Measurements from ENCODE around the gene DOCK7. TPM values are rescaled to one million over a fixed set of nuclear protein-coding genes. Genes with fewer than 3 reads are reported as not detected.
"Not testable (repeated sequence)": the region's sequence is repeated elsewhere in the genome, so short reads cannot be mapped to it uniquely, and the experiment has no call there.

The DOCK7 gene
- polyA plus RNA-seq, 2 donors = 4.2 to 4.3 TPM

GRCh38 chr1:62567926-62568325 is 120.3 kb downstream of the DOCK7 start:
- H3K27ac ChIP-seq (ENCODE audit: low read depth in 2 of 2, low read length in 1 of 2); H3K36me3 ChIP-seq (ENCODE audit: control insufficient read depth in 2 of 2, insufficient read depth in 2 of 2, low read length in 1 of 2); H3K9me3 ChIP-seq (ENCODE audit: control insufficient read depth in 2 of 2, insufficient read depth in 1 of 2, low read depth in 1 of 2, low read length in 1 of 2); H3K27me3 ChIP-seq (ENCODE audit: control insufficient read depth in 1 of 2, insufficient read depth in 2 of 2, low read length in 2 of 2); H3K4me3 ChIP-seq (ENCODE audit: low read depth in 1 of 2, low read length in 2 of 2); H3K4me1 ChIP-seq (ENCODE audit: control insufficient read depth in 2 of 2, insufficient read depth in 2 of 2, low read length in 1 of 2): not testable (repeated sequence)
- WGBS, 2 donors = 72 to 78% methylated on average over 1 of the region's 1 CpG

- not testable (repeated sequence) for H3K4me1 ChIP-seq (ENCODE audit: control insufficient read depth in 2 of 2, insufficient read depth in 2 of 2, low read length in 1 of 2); H3K36me3 ChIP-seq (ENCODE audit: control insufficient read depth in 2 of 2, insufficient read depth in 2 of 2, low read length in 1 of 2); H3K27ac ChIP-seq (ENCODE audit: low read depth in 2 of 2, low read length in 1 of 2); H3K27me3 ChIP-seq (ENCODE audit: control insufficient read depth in 1 of 2, insufficient read depth in 2 of 2, low read length in 2 of 2); H3K4me3 ChIP-seq (ENCODE audit: low read depth in 1 of 2, low read length in 2 of 2); H3K9me3 ChIP-seq (ENCODE audit: control insufficient read depth in 2 of 2, insufficient read depth in 1 of 2, low read depth in 1 of 2, low read length in 1 of 2)
- WGBS, 2 donors = 97% methylated on average over 1 of the region's 1 CpG
Observed at GRCh38 chr1:62567182-62567581, 121.0 kb downstream of the DOCK7 start.

- Histone ChIP-seq H3K4me1 (ENCODE audit: control insufficient read depth in 2 of 2, insufficient read depth in 2 of 2, low read length in 1 of 2) (no peaks in the 10 kb centered on the region), H3K27me3 (ENCODE audit: control insufficient read depth in 1 of 2, insufficient read depth in 2 of 2, low read length in 2 of 2) (no peaks in the 10 kb centered on the region), H3K36me3 (ENCODE audit: control insufficient read depth in 2 of 2, insufficient read depth in 2 of 2, low read length in 1 of 2) (peaks cover 4% of the 10 kb centered on the region in 2 donors), H3K9me3 (ENCODE audit: control insufficient read depth in 2 of 2, insufficient read depth in 1 of 2, low read depth in 1 of 2, low read length in 1 of 2) (no peaks in the 10 kb centered on the region), H3K27ac (ENCODE audit: low read depth in 2 of 2, low read length in 1 of 2) (no peak overlapping the region), H3K4me3 (ENCODE audit: low read depth in 1 of 2, low read length in 2 of 2) (no peak overlapping the region)
- 94 to 95% methylated on average over 2 of the region's 2 CpGs for WGBS, 2 donors
Observed at GRCh38 chr1:62561306-62561705, 126.9 kb downstream of the DOCK7 start.

- Histone ChIP-seq H3K36me3 (ENCODE audit: control insufficient read depth in 2 of 2, insufficient read depth in 2 of 2, low read length in 1 of 2) (no peaks in the 10 kb centered on the region), H3K4me1 (ENCODE audit: control insufficient read depth in 2 of 2, insufficient read depth in 2 of 2, low read length in 1 of 2) (no peaks in the 10 kb centered on the region), H3K9me3 (ENCODE audit: control insufficient read depth in 2 of 2, insufficient read depth in 1 of 2, low read depth in 1 of 2, low read length in 1 of 2) (no peaks in the 10 kb centered on the region), H3K27me3 (ENCODE audit: control insufficient read depth in 1 of 2, insufficient read depth in 2 of 2, low read length in 2 of 2) (no peaks in the 10 kb centered on the region), H3K4me3 (ENCODE audit: low read depth in 1 of 2, low read length in 2 of 2) (no peak overlapping the region), H3K27ac (ENCODE audit: low read depth in 2 of 2, low read length in 1 of 2) (no peak overlapping the region)
- 84 to 96% methylated on average over 2 of the region's 2 CpGs for WGBS, 2 donors
Observed at GRCh38 chr1:62544570-62544969, 143.6 kb downstream of the DOCK7 start.

- Histone ChIP-seq H3K27ac (ENCODE audit: low read depth in 2 of 2, low read length in 1 of 2) (no peak overlapping the region), H3K4me3 (ENCODE audit: low read depth in 1 of 2, low read length in 2 of 2) (no peak overlapping the region), H3K9me3 (ENCODE audit: control insufficient read depth in 2 of 2, insufficient read depth in 1 of 2, low read depth in 1 of 2, low read length in 1 of 2) (no peaks in the 10 kb centered on the region), H3K27me3 (ENCODE audit: control insufficient read depth in 1 of 2, insufficient read depth in 2 of 2, low read length in 2 of 2) (no peaks in the 10 kb centered on the region), H3K4me1 (ENCODE audit: control insufficient read depth in 2 of 2, insufficient read depth in 2 of 2, low read length in 1 of 2) (no peaks in the 10 kb centered on the region), H3K36me3 (ENCODE audit: control insufficient read depth in 2 of 2, insufficient read depth in 2 of 2, low read length in 1 of 2) (no peaks in the 10 kb centered on the region)
- 46 to 50% methylated on average over 2 of the region's 2 CpGs for WGBS, 2 donors
Observed at GRCh38 chr1:62541048-62541447, 147.1 kb downstream of the DOCK7 start.

DNA sequence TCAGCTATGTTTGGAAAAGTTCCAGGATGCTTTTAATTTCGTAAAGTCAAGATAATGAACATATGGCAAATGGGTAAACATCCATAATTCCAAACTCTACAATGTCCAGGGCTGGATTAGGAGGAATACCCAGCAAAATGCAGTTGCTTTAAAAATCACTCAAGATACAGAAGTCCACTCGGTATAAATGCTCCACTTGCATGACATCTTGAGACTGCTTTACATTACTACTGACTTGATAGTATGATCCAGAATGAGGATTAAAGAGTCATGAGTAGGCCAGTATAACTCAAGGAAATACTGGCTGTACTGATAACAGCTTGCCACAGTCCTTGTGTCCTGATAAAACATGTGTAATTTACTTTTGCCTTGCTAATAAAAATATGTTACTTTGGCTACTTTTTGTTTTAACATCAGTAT is 149.1 kb downstream of the DOCK7 start:
- Histone ChIP-seq H3K4me1 (ENCODE audit: control insufficient read depth in 2 of 2, insufficient read depth in 2 of 2, low read length in 1 of 2) (no peaks in the 10 kb centered on the region), H3K27ac (ENCODE audit: low read depth in 2 of 2, low read length in 1 of 2) (no peak overlapping the region), H3K27me3 (ENCODE audit: control insufficient read depth in 1 of 2, insufficient read depth in 2 of 2, low read length in 2 of 2) (no peaks in the 10 kb centered on the region), H3K9me3 (ENCODE audit: control insufficient read depth in 2 of 2, insufficient read depth in 1 of 2, low read depth in 1 of 2, low read length in 1 of 2) (no peaks in the 10 kb centered on the region), H3K36me3 (ENCODE audit: control insufficient read depth in 2 of 2, insufficient read depth in 2 of 2, low read length in 1 of 2) (no peaks in the 10 kb centered on the region), H3K4me3 (ENCODE audit: low read depth in 1 of 2, low read length in 2 of 2) (no peak overlapping the region)
- WGBS, 2 donors = 76 to 78% methylated on average over 2 of the region's 2 CpGs

- Histone ChIP-seq H3K9me3 (ENCODE audit: control insufficient read depth in 2 of 2, insufficient read depth in 1 of 2, low read depth in 1 of 2, low read length in 1 of 2) (no peaks in the 10 kb centered on the region), H3K4me3 (ENCODE audit: low read depth in 1 of 2, low read length in 2 of 2) (no peak overlapping the region), H3K27me3 (ENCODE audit: control insufficient read depth in 1 of 2, insufficient read depth in 2 of 2, low read length in 2 of 2) (no peaks in the 10 kb centered on the region), H3K4me1 (ENCODE audit: control insufficient read depth in 2 of 2, insufficient read depth in 2 of 2, low read length in 1 of 2) (no peaks in the 10 kb centered on the region), H3K36me3 (ENCODE audit: control insufficient read depth in 2 of 2, insufficient read depth in 2 of 2, low read length in 1 of 2) (no peaks in the 10 kb centered on the region), H3K27ac (ENCODE audit: low read depth in 2 of 2, low read length in 1 of 2) (no peak overlapping the region)
Observed at GRCh38 chr1:62536865-62537264, 151.3 kb downstream of the DOCK7 start.

DNA sequence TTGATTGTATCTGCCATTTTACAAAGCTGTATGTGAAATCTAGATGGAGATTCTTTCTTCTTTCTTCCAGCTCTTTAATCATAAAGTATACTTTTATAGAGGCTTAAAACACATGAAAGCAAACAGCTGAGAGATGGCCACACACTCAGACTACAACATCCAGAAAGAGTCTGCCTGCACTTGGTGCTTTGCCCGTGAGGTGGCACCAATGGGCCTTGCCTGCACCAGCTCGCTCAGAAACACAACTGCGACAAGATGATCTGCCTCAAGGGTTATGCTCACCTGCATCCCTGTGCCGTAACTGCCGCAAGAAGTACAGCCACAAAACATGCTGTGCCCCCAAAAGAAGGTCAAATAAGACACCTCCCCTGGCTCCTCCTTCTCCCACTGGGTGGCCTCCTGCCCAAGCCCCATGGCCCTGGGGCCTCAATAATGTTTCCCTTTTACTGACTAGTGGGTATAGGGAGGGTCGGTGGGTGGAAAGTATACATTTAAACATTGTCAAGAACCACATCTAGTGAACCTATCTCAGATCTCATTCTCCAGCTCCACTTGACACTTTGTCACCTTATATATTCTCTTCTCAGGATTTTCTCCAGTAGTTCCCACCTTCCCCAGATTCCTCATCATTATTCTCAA is 157.6 kb downstream of the DOCK7 start:
- no peaks in the 10 kb centered on the region for H3K27me3 ChIP-seq (ENCODE audit: control insufficient read depth in 1 of 2, insufficient read depth in 2 of 2, low read length in 2 of 2)
- no peak overlapping the region for H3K27ac ChIP-seq (ENCODE audit: low read depth in 2 of 2, low read length in 1 of 2)
- no peaks in the 10 kb centered on the region for H3K4me1 ChIP-seq (ENCODE audit: control insufficient read depth in 2 of 2, insufficient read depth in 2 of 2, low read length in 1 of 2)
- H3K36me3 ChIP-seq (ENCODE audit: control insufficient read depth in 2 of 2, insufficient read depth in 2 of 2, low read length in 1 of 2) = no peaks in the 10 kb centered on the region
- H3K4me3 ChIP-seq (ENCODE audit: low read depth in 1 of 2, low read length in 2 of 2) = no peak overlapping the region
- no peaks in the 10 kb centered on the region for H3K9me3 ChIP-seq (ENCODE audit: control insufficient read depth in 2 of 2, insufficient read depth in 1 of 2, low read depth in 1 of 2, low read length in 1 of 2)
- 62 to 75% methylated on average over 6 of the region's 6 CpGs for WGBS, 2 donors

- Histone ChIP-seq H3K9me3 (ENCODE audit: control insufficient read depth in 2 of 2, insufficient read depth in 1 of 2, low read depth in 1 of 2, low read length in 1 of 2) (no peaks in the 10 kb centered on the region), H3K27ac (ENCODE audit: low read depth in 2 of 2, low read length in 1 of 2) (no peak overlapping the region), H3K4me1 (ENCODE audit: control insufficient read depth in 2 of 2, insufficient read depth in 2 of 2, low read length in 1 of 2) (no peaks in the 10 kb centered on the region), H3K4me3 (ENCODE audit: low read depth in 1 of 2, low read length in 2 of 2) (no peak overlapping the region), H3K36me3 (ENCODE audit: control insufficient read depth in 2 of 2, insufficient read depth in 2 of 2, low read length in 1 of 2) (no peaks in the 10 kb centered on the region), H3K27me3 (ENCODE audit: control insufficient read depth in 1 of 2, insufficient read depth in 2 of 2, low read length in 2 of 2) (no peaks in the 10 kb centered on the region)
- 74 to 89% methylated on average over 4 of the region's 4 CpGs for WGBS, 2 donors
Observed at GRCh38 chr1:62529227-62529626, 159.0 kb downstream of the DOCK7 start.

DNA sequence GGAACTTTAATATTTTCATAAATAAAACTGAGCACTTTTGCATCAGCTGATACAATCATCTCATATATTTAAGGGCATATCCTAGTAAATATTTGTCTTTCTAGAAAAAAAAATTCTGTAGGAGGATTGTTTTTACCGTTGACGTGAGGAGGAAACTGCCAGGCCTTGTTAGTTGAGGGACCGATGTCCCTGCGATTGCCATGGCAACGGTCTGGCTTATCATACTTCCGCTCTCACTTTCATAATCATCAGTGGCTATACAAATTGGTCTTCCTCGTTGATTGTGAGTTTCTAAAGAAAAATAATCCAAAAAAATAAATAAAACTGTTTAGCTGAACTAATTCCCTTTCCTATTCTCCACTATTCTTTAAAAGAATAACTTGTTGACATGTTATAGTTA is 160.2 kb downstream of the DOCK7 start:
- no peak overlapping the region for H3K4me3 ChIP-seq (ENCODE audit: low read depth in 1 of 2, low read length in 2 of 2)
- H3K9me3 ChIP-seq (ENCODE audit: control insufficient read depth in 2 of 2, insufficient read depth in 1 of 2, low read depth in 1 of 2, low read length in 1 of 2) = no peaks in the 10 kb centered on the region
- H3K27ac ChIP-seq (ENCODE audit: low read depth in 2 of 2, low read length in 1 of 2) = no peak overlapping the region
- 73 to 88% methylated on average over 7 of the region's 7 CpGs for WGBS, 2 donors
- no peaks in the 10 kb centered on the region for H3K27me3 ChIP-seq (ENCODE audit: control insufficient read depth in 1 of 2, insufficient read depth in 2 of 2, low read length in 2 of 2)
- H3K4me1 ChIP-seq (ENCODE audit: control insufficient read depth in 2 of 2, insufficient read depth in 2 of 2, low read length in 1 of 2) = no peaks in the 10 kb centered on the region
- H3K36me3 ChIP-seq (ENCODE audit: control insufficient read depth in 2 of 2, insufficient read depth in 2 of 2, low read length in 1 of 2) = no peaks in the 10 kb centered on the region
